Muscle of leg (tissue), 11 donors: Measurements from ENCODE around the gene NRG2. TPM values are rescaled to one million over a fixed set of nuclear protein-coding genes. Genes with fewer than 3 reads are reported as not detected.

ENCODE experiments used
- DNase-seq: peaks from one replicate; pipeline ENCODE4 v3.0.0; 2013
- H3K27ac ChIP-seq: one replicate; pipeline ENCODE4 v1.5.1; 2013; ENCODE audit warnings: mild to moderate bottlenecking, low read length, control low read depth
- H3K27me3 ChIP-seq: one replicate; pipeline ENCODE4 v1.6.1; 2013; ENCODE audit warnings: low read length; ENCODE audit not compliant: control insufficient read depth, insufficient read depth
- H3K36me3 ChIP-seq: one replicate; pipeline ENCODE4 v1.6.1; 2013; ENCODE audit warnings: low read length; ENCODE audit not compliant: control insufficient read depth, insufficient read depth
- H3K4me1 ChIP-seq: one replicate; pipeline ENCODE4 v1.6.1; 2013; ENCODE audit warnings: low read length; ENCODE audit not compliant: control insufficient read depth, insufficient read depth
- H3K4me3 ChIP-seq: one replicate; pipeline ENCODE4 v1.5.1; 2013; ENCODE audit warnings: low read length, control low read depth
- H3K9me3 ChIP-seq: replicated peaks from 2 replicates; pipeline ENCODE4 v1.6.1; 2013; ENCODE audit warnings: low read depth, low read length; ENCODE audit not compliant: control insufficient read depth
- WGBS: methylation state at CpG from one replicate; pipeline ENCODE4 v1.1.5; 2013; ENCODE audit warnings: missing lambda C conversion rate; ENCODE audit not compliant: insufficient coverage; 5-methylcytosine and 5-hydroxymethylcytosine counted together
- polyA plus RNA-seq, 8 donors: library from polyadenylated mRNA; unstranded; fragments of 120-200 nt; gene quantifications; one replicate each; pipeline versions ENCODE4 v1.2.1 to v1.2.3, GENCODE V29; 2013; ENCODE audit warnings: inconsistent platforms in 1 of 8, low replicate concordance in 1 of 8; ENCODE audit not compliant: insufficient read length in 8 of 8, insufficient read depth in 1 of 8
- total RNA-seq: library from RNA; stranded (reverse); fragments of 120-200 nt; gene quantifications from one replicate; pipeline ENCODE4 v1.2.4, GENCODE V29; 2013

NRG2 gene
- total and polyA plus RNA-seq, 9 donors: 0.82 to 2.8 (median 1.5) TPM

DNA sequence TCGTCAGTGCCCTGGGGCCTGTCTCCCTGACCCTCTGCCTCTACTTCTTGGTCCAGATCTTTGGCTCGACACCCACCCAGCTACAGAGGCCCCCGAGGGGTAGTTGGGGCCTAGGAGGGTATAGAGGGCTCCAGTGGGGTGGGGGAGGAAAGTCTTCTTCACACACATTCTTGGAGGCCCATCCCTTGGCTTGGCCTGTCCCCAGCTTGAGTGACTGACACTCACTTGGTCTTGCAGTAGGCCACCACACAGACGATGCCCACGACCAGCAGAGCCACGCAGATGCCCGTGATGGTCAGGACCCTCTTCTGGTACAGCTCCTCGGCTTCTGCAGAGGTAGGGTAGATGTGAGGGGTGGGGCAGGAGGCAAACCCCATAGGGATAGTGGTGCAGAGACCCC, 187.6 kb downstream of the NRG2 start:
- H3K4me3 ChIP-seq: no peak overlapping the region
- no peak for DNase-seq
- no peaks in the 10 kb centered on the region for H3K36me3 ChIP-seq
- peaks cover 6% of the 10 kb centered on the region for H3K27me3 ChIP-seq
- peaks cover 31% of the 10 kb centered on the region for H3K4me1 ChIP-seq
- 87% methylated on average over 3 of the region's 8 CpGs for WGBS
- H3K9me3 ChIP-seq: no peaks in the 10 kb centered on the region
- no peak overlapping the region for H3K27ac ChIP-seq

GRCh38 chr5:139854953-139855352, 188.1 kb downstream of the NRG2 start:
- H3K4me1 ChIP-seq: peaks cover 31% of the 10 kb centered on the region
- H3K27ac ChIP-seq: no peak overlapping the region
- no peaks in the 10 kb centered on the region for H3K9me3 ChIP-seq
- H3K27me3 ChIP-seq: peaks cover 6% of the 10 kb centered on the region
- 91% methylated on average over 5 of the region's 5 CpGs for WGBS
- DNase-seq: no peak
- no peaks in the 10 kb centered on the region for H3K36me3 ChIP-seq
- no peak overlapping the region for H3K4me3 ChIP-seq

DNA sequence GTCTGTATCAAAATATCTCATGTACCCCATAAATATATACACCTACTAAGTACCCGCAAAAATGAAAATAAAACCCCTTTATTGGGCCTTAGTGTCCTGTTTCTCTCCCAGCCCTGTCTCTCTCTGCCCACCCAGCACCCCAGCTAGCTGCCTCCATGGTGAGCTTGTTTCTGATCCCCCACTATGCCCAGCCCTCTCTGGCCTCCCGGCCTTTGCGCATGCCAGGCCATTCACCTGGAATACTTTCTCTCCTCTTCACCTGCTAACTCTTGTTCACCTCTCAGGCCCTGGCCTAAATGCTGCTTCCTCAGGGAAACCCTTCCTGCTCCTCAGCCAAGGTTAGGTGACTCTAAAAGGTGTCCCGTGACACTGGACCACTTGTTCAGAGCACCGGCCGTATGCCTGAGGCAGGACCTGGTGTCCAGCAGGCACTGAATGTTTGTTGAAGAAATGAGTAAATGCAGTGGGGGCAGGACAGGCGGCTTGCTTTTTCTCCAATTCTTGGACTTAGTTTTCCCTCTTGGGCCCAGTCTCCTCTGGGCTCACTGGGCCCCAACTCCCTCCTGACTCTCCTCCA, 189.0 kb downstream of the NRG2 start:
- H3K4me3 ChIP-seq: no peak overlapping the region
- H3K9me3 ChIP-seq: no peaks in the 10 kb centered on the region
- no peak overlapping the region for H3K27ac ChIP-seq
- WGBS: 97% methylated on average over 6 of the region's 7 CpGs
- H3K27me3 ChIP-seq: peaks cover 3% of the 10 kb centered on the region
- no peaks in the 10 kb centered on the region for H3K36me3 ChIP-seq
- peaks cover 29% of the 10 kb centered on the region for H3K4me1 ChIP-seq
- DNase-seq: no peak

GRCh38 chr5:139852696-139853095, 190.4 kb downstream of the NRG2 start:
- no peak for DNase-seq
- Histone ChIP-seq H3K27me3 (peaks cover 4% of the 10 kb centered on the region), H3K4me3 (no peak overlapping the region), H3K9me3 (no peaks in the 10 kb centered on the region), H3K27ac (no peak overlapping the region), H3K4me1 (peaks cover 19% of the 10 kb centered on the region), H3K36me3 (no peaks in the 10 kb centered on the region)
- WGBS: 89% methylated on average over 4 of the region's 8 CpGs

DNA sequence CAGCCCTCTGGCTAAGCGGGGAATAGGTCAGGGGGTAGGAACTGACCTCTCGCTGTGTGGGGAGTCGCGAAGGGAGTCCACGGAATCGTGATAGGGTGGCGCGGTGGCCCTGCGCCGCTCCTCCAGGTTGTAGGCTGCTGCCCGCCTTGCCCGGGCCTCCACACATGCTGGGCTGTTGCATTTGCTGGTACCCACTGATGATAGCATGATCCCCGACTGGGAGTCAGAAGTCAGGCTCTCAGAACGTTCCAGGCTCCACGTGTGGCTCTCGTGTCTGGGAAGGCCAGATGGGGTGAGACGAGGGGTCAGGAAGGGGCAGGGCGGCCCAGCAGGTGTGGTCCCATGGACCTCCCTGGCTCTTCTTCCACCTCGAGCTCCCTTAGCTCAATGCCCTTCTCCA, 191.5 kb downstream of the NRG2 start:
- peaks cover 10% of the 10 kb centered on the region for H3K4me1 ChIP-seq
- H3K9me3 ChIP-seq: no peaks in the 10 kb centered on the region
- no peak for DNase-seq
- H3K36me3 ChIP-seq: no peaks in the 10 kb centered on the region
- no peak overlapping the region for H3K4me3 ChIP-seq
- WGBS: 91% methylated on average over 13 of the region's 19 CpGs
- peaks cover 13% of the 10 kb centered on the region for H3K27me3 ChIP-seq
- no peak overlapping the region for H3K27ac ChIP-seq

- DNase-seq: no peak
- peaks cover 23% of the 10 kb centered on the region for H3K27me3 ChIP-seq
- no peaks in the 10 kb centered on the region for H3K36me3 ChIP-seq
- H3K9me3 ChIP-seq: no peaks in the 10 kb centered on the region
- 83% methylated on average over 3 of the region's 3 CpGs for WGBS
- no peak overlapping the region for H3K4me3 ChIP-seq
- H3K27ac ChIP-seq: no peak overlapping the region
- H3K4me1 ChIP-seq: peaks cover 4% of the 10 kb centered on the region
Observed at GRCh38 chr5:139850423-139851016, 192.6 kb downstream of the NRG2 start.

DNA sequence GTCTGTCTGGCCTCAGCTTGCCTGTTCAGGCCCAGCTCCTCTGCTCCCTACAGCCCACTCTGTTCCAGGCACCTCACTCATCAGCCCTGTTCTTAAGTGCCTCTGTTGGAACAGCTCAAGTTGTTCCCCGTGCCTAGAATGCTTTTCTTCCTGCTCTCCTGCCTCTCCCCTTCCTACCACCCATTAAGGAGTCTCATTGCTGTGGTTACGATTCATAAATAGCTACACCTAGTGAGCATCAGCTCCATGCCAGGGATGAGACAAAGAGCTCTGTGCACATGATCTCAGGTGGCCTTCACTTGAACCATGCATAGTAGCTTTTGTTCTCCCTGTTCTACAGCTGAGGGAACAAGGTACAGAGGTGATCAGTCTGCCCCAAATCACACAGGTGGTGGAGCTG, 193.2 kb downstream of the NRG2 start:
- H3K4me1 ChIP-seq: peaks cover 4% of the 10 kb centered on the region
- H3K27ac ChIP-seq: no peak overlapping the region
- DNase-seq: peak; percentile 24
- WGBS: 42% methylated on average over 2 of the region's 2 CpGs
- no peaks in the 10 kb centered on the region for H3K9me3 ChIP-seq
- H3K27me3 ChIP-seq: peaks cover 25% of the 10 kb centered on the region
- no peaks in the 10 kb centered on the region for H3K36me3 ChIP-seq
- no peak overlapping the region for H3K4me3 ChIP-seq

GRCh38 chr5:139849501-139849900, 193.6 kb downstream of the NRG2 start:
- no peak overlapping the region for H3K27ac ChIP-seq
- peaks cover 29% of the 10 kb centered on the region for H3K27me3 ChIP-seq
- peaks cover 4% of the 10 kb centered on the region for H3K4me1 ChIP-seq
- no peaks in the 10 kb centered on the region for H3K36me3 ChIP-seq
- no peaks in the 10 kb centered on the region for H3K9me3 ChIP-seq
- no peak overlapping the region for H3K4me3 ChIP-seq
- 55% methylated on average over 7 of the region's 7 CpGs for WGBS
- DNase-seq: no peak

DNA sequence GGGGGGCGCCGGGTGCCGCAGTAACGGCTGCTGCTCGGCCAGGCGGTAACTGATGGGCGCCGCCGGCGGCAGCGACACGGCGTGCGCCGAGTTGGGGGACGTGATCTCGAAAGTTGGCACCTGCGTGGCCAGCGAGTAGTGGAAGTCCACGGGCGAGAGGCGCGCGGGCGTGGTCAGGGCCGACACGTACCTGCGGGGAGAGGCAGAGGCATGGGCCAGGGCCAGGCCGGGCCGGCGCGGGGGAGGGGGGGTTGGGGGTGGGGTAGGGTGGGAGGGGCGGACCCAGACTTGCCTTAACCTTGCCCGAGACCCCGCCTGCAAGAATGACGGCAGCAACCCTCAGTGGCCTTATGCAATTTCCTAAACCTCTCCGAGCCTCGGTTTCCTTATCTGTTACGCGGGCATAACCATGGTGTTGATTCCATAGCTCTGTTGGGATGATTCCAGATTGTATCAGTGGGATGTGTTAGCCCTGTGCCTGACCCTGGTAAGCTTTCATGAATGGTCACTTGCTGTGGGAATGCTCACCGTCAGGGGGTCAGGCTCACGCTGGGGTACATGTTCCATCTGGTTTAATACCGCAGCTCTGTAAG, 194.5 kb downstream of the NRG2 start:
- peaks cover 4% of the 10 kb centered on the region for H3K4me1 ChIP-seq
- H3K27me3 ChIP-seq: peaks cover 29% of the 10 kb centered on the region
- peak overlapping the region; percentile 30 for H3K4me3 ChIP-seq
- H3K9me3 ChIP-seq: no peaks in the 10 kb centered on the region
- no peak for DNase-seq
- no peak overlapping the region for H3K27ac ChIP-seq
- WGBS: 11% methylated on average over 29 of the region's 43 CpGs
- no peaks in the 10 kb centered on the region for H3K36me3 ChIP-seq

DNA sequence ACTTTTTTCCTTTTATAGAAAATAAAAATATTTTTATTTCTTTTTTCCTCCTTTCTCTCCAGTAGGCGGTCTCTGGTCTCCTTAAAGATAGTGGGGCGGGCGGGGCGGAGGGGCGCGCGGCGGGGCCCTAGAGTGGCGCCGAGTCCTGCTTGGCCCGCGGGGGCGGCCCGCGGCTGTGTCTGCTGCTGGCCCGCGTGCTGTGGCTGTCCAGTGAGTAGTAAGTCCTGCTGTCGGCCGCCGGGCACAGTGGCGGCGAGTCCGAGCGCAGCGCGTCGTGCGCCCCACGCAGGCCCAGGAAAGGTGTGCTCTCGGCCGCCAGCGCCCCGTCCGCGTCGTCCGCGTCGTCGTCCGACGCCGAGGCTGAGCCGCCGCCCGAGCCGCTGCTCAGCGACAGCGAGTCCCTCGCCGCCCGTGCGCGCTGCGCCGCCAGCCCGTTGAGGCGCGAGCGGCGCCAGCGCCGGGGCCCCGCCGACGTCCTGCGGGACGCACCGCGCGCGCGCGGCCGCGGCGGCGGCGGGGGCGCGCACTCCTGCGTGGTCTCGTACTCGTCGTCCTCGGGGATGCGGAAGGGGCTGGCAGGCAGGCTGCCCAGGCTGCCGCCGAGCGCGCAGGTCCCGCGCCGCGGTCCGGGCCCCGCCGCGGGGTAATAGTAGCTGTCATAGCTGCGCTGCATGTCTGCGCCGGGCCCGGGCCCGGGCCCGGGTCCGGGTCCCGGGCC, 195.2 kb downstream of the NRG2 start:
- peak; percentile 74 for DNase-seq
- 2% methylated on average over 107 of the region's 107 CpGs for WGBS
- Histone ChIP-seq H3K4me3 (peak overlapping the region; percentile 30), H3K4me1 (peaks cover 4% of the 10 kb centered on the region), H3K36me3 (no peaks in the 10 kb centered on the region), H3K27me3 (peaks cover 31% of the 10 kb centered on the region), H3K9me3 (no peaks in the 10 kb centered on the region), H3K27ac (no peak overlapping the region)
